Measurements from ENCODE around the gene SCFD2.
A peak's percentile ranks its signal among the peaks of the same experiment; 100 is the strongest.
"Not testable (repeated sequence)": the region's sequence is repeated elsewhere in the genome, so short reads cannot be mapped to it uniquely, and the experiment has no call there.

The SCFD2 gene

DNA sequence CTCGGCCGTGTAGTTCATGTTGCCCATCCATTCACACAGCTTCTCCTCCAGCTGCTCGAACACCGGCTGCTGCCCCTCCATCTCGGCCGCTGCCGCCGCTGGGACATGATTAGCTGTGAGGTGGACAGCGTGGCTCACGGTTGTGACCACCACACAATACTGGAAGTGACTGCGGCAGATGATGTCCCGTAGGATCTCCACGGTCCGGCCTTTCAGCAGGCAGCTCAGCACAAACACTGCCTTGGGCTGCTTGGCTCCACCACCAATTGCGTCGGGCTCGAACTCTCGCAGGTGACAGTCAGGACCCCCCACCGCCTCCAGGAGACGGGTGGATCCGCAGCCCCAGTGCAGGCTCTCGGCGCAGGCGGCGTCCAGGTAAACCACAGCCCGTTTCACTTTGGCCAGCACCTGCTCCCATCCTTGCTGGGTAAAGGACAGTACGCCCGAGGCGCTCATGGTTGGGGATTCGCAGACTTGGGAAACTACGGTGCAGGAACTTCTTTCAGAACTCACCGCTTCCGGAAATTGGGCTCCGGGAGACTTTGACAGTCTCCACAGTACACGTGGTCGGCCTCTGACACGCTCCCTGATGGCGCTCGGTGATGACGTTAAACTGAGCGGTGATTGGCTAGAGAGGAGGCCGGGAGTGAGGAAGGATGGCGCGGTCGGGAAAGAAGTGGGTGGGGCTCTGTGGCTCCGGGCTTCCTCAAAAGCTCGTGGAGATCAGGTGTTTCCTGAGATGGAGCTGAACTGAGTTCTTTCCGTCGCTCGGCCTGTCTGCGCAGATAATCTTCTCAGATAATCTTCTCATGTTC, at the start of gene SCFD2:
SCFD2 (minus strand) TSS at position 576 of the 815 bp plus-strand sequence.
- peak; percentile 99 for DNase-seq

DNA sequence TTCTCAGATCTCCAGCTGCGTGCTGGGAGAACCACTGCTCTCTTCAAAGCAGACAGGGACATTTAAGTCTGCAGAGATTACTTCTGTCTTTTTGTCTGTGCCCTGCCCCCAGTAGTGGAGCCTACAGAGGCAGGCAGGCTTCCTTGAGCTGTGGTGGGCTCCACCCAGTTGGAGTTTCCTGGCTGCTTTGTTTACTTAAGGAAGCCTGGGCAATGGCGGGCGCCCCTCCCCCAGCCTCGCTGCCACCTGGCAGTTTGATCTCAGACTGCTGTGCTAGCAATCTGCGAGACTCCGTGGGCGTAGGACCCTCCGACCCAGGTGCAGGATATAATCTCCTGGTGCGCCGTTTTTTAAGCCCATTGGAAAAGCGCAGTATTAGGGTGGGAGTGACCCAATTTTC, 43.6 kb upstream of the SCFD2 start:
- DNase-seq: not testable (repeated sequence)

DNA sequence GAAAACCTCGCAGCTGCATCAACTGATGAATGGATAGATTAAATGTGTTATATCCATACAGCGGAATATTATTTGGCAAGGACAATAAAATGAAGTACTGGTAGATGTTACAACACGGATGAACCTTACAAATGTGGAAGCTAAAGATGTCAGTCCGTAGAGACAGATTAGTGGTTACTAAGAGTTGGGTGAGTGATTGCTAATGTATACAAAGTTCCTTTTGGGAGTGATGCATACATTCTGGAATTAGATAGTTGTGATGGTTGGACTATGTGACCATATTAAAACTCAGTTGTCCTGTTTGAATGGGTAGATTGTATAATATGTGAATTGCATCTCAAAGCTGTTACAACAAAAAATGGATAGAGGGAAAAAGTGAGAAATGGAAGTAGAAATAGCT, 14.4 kb upstream of the SCFD2 start:
- no peak for DNase-seq

DNA sequence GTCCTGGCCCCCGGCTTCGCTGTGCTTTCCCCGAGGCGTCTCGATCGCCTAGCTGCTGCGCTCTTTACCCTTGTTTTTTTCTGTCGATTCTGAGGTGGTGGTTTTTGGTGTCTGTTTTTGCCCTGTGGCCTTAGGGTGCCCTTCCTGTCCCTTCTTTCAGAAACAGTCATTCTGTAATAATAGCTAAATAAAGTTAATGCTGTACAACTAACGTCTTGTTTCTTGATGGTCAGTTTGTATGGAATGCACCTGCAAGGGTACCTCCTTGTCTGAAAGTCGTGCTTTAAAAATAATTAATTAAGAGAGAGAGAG, 12.3 kb upstream of the SCFD2 start:
- DNase-seq: no peak

DNA sequence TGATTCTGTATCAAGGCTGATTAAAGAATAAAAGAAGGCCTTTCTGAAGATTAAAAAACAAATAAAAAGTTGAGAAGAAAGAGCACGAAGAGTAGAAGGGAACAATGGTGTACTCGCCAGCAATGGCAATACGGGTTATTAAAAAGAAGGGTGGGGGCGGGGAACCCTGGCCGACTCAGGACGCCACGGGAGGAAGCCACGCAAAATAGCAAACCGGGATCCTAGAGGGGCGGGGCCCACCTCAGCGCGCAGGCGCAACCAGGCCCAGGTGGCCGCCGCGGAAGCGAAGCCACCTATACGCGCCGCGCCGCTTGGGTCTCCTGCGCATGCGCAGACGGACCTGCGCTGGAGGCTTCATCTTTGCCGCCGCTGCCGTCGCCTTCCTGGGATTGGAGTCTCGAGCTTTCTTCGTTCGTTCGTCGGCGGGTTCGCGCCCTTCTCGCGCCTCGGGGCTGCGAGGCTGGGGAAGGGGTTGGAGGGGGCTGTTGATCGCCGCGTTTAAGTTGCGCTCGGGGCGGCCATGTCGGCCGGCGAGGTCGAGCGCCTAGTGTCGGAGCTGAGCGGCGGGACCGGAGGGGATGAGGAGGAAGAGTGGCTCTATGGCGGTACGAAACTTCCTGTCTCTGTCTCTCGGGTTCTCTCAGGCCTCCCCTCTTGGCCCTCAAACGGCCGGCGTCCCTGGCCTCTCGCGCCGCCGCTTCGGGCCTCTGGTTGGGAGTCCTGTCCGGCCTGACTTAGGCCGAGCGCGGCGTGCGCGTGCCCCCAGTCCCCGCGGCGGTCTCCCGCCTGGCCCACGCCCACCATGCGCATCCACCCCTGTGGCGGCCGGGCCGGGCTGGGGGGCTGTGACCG, 11.7 kb upstream of the SCFD2 start, which contains the start of gene FIP1L1:
FIP1L1 (plus strand) TSS at position 323 of the 852 bp plus-strand sequence; CDS start at position 521, 198 bp downstream.
- peak; percentile 95 for DNase-seq

DNA sequence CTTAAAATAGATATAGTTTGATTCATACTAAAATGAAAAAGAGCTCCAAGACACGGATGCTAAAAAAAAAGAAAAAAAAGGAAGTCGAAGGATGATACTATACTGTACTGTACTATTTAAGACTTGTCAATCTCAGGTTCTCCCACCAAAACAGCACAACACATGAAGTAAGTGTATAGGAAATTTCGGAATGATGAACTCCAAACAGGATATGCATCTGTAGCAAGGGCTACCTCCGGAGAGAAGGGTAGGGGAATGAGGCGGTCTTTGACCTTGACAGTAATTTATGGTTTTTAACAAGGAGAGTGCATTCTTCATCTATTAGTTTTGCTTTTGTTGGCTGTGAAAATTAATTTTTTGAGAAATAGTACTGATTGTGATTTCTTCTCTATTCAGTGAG, 11.0 kb upstream of the SCFD2 start:
- DNase-seq: no peak

DNA sequence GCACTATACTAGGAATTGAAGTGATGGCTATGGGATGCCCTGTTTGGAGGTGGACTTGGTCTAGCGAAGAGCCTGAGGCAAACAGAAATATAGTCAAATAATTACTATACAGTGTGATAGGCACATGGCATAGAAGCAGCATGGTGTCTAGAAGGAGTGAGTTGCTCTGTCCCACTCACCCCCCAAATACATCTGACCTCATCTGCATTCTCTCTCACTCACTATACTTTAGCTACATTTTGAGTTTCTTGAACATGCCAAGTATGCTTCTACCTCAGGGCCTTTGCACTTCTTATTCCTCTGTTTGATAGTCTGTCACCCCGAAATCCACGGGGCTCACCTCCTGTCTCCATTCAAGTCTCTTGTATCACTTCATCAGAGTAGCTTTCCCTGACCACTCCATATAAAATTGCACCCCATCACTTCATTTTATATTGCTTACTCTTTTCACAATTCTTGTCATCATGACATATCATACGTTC, 9.0 kb upstream of the SCFD2 start:
- DNase-seq: no peak

DNA sequence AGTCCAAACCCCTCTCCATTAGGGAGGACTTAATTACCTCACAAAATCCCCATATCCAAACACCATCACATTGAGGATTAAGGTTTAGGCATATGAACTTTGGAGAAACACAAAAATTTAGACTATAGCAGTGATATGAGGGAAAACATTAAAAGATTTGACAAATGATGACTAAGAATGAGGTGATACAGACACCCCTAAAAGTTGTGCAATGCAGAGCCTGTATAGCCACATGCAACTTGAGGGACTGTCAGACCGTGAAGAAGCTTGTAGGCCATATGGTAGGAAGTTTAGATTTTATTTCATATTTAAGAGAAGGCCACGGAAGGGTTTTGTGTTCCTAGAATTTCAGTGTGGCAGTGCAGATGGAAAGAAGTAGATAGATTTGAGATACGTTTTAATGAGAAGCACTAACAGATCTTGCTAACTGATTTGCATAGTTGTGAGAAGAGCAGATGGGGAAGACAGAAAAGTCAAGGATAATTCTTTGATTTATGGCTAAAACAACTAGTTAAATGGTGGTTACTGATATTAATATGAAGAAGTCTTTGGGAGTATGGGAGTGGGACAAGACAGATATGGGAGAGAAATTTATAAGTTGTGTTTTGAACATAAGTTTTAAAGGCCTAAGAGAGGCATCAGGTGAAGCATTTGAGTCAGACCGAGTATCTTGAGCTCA, 6.1 kb upstream of the SCFD2 start:
- no peak for DNase-seq

DNA sequence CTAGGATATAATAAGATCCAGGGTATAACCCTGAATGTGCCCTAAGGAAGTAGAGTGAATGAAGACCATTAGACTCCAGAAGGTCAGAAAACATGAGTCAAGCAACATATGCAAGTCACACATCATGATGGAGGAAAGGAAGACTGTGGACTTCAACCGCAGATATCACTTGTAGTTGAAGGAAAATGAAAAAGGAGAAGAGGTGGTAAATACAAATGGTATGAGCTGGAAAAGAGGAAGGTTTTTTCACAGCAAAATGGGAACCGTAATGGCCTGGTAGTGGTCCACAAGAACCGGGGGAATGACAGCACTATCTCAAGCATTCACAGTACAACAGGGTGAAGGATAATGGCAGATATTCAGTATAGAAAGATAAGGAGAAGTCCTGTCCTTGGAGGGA, 5.2 kb upstream of the SCFD2 start:
- no peak for DNase-seq

DNA sequence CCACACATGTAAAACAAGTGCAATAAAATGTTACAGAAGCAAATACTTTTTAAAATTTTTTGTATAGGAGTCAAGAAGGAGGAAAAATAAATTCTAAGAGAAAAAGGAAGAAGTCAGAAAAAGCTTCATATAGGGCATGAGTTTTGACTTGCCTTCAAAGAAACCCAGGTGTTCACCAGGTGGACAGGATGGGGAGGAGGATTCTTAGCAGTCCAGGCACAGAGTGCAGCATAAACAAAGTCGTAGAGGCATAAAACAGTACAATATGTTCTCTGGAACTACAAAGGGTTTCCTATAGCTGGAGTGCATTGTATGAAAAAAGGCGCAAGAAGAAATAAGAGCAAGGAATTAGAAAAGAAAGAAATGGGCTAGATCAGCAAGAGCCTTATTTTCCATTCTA, 1.9 kb upstream of the SCFD2 start:
- DNase-seq: no peak

DNA sequence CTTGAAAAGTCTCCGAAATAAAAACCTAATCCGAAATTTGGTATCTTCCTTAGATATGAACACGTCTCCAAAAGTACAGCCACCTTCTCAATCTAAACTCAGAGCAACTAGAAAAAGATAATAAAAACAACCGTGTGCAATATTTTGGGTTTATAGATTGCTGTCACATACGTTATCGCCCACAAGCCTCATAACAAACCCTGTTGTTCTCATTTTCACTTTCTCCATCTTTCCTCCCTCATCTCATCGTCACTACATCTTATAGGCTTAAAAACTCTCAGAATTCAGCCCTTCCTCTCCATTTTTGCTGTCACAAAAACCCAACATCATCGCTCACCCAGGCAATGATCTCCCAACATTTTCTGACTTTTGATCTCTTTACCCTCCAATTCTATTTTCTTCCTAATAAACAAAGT, 448 bp upstream of the SCFD2 start:
- no peak for DNase-seq

DNA sequence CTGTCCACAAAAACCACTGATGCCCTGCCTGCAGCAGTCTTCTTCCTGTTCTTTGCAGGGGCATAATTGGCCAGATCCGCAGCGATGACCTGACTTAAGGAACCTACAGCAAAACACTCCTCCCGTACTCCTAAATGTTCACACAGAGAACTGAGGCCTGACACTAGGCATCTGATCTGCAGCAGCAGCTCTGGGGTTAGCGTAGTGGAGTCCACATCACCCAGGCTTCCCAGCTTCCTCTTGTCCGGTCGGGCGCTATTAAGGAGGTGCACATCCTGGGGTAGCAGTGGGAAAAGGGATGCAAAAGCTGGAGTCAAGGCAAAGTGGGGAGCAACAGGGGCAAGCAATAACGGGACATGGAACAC, 758 bp downstream of the SCFD2 start:
- DNase-seq: no peak

DNA sequence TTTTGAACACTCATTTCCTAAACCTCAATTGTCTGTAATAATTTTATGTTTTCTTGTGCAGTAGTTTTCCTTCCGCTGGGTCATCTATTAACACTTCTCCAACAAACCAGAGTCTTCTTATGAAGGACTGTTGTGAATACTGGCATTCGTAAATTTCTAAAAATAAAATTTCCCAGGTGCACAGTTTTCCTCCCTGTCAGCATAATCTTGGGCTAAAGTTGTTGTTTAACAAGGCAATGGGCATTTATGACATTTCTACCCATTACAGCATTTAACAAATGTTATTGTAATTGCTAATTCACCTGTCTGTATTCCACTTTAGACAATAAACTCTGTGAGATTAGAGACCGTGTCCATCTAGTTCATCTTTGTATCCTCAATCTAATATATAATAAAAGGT, 1.2 kb downstream of the SCFD2 start:
- DNase-seq: no peak

DNA sequence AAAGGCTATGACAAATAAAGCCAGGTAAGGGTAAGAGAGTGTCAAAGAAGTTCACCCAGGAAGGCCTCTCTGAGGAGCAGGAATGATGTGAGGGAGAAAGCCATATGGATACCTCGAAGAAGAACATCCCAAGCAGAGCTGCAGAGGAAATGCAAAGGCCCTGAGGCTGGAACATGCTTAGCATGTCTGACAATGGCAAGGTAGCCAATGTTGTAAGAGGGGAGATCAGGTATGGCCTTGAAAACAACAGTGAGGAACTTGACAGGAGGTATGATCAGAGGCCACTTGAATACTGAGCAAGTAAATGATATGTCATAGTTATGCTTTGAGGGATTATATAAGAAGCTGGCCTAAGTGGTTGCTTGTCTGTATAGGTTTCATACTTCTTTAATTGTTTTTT, 3.8 kb downstream of the SCFD2 start:
- DNase-seq: no peak

DNA sequence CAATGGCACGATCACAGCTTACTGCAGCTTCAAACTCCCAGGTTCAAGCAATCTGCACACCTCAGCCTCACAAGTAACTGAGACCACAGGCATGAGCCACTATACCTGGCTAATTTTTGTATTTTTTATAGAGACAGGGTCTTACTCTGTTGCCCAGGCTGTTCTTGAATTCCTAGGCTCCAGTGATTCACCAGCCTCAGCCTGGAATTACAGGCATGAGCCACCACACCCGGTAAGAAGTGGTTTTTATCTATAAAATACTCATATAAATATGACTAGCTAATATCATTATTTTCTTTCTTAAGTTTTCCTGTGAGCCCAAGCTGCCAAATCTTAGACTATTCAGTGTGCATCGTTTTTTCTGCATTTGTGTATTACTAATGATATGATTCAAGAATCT, 4.4 kb downstream of the SCFD2 start:
- DNase-seq: no peak

DNA sequence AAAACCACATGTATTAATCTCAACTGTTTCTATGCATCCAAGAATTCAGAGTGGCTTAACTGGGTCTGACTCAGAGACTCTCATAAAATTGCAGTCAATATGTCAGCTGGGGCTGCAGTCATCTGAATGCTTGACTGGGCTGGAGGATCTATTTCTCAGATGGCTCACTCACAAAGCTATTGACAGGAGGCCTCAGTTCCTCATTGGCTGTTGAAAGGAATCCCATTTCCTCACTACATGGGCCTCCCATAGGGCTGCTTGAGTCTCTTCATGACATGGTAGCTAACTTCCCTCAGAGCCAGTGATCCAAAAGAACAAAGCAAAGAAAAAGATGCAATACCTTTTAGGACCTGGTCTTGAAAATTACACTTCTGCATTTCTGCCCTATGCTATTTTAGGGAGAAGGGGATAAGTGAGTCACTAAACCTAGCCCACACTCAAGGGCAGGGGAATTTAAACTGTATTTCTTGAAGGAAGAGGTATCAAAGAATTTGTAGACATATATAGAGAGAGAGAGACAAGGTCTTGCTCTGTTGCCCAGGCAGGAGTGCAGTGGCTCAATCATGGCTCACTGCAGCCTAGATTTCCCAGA, 9.8 kb downstream of the SCFD2 start:
- no peak for DNase-seq

DNA sequence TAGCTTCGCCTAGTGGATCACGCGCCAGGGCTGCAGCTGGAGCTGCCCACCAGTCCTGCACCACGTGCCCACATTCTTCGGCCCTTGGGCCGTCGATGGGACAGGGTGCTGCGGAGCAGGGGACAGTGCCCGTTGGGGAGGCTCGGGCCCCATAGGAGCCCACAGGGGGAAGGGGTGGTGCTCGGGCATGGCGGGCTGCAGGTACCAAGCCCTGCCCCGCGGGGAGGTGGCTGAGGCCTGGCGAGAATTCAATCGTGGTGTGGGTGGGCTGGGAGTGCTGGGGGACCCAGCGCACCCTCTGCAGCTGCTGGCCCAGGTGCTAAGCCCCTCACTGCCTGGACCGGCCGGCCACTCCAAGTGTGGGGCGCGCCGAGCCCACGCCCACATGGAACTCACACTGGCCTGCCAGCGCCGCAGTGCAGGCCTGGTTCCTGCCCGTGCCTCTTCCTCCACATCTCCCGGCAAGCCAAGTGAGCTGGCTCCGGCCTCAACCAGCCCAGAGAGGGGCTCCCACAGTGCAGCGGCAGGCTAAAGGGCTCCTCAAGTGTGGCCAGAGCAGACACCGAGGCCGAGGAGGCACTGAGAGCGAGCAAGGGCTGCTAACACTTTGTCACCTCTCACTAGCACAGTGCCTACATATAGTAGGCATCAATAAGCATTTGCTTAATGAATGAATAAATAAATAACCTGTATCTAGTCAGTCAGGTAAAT, 11.7 kb downstream of the SCFD2 start:
- no peak for DNase-seq

DNA sequence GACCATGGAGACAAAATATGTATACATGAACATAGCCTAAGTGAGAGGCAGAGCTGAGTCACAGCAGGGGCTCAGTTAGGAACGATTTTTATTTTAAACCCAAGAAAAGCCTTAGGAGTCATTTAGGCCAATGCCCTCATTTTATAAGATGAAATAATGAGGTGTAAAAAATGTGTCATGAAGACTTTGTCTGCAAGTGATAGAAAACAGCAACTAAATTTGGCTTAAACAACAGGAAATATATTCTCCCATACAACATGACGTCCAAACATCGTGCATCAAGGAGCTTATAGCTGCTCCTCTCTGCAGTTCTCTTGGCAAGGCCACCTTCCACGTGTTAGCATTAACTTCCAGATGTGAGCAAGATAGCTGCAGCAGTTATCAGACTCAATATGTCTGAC, 16.8 kb downstream of the SCFD2 start:
- DNase-seq: no peak

DNA sequence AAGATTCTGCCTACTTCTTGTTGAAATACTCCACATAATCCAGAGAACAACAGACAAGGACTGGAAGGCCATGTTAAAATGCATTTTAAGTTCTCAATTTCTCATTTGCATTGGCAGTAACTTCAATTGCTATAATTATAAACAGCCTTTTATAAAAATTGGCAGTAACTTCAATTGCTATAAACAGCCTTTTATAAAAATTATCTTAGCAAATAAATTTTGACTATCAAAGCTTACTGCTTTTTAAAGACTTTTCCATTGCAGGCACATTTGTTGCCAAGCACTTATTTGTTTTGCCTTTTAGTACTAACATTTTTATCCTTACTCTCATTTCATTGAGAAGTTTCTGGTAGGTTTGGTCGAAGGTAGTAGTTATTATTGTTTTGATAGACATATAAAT, 17.8 kb downstream of the SCFD2 start:
- no peak for DNase-seq

DNA sequence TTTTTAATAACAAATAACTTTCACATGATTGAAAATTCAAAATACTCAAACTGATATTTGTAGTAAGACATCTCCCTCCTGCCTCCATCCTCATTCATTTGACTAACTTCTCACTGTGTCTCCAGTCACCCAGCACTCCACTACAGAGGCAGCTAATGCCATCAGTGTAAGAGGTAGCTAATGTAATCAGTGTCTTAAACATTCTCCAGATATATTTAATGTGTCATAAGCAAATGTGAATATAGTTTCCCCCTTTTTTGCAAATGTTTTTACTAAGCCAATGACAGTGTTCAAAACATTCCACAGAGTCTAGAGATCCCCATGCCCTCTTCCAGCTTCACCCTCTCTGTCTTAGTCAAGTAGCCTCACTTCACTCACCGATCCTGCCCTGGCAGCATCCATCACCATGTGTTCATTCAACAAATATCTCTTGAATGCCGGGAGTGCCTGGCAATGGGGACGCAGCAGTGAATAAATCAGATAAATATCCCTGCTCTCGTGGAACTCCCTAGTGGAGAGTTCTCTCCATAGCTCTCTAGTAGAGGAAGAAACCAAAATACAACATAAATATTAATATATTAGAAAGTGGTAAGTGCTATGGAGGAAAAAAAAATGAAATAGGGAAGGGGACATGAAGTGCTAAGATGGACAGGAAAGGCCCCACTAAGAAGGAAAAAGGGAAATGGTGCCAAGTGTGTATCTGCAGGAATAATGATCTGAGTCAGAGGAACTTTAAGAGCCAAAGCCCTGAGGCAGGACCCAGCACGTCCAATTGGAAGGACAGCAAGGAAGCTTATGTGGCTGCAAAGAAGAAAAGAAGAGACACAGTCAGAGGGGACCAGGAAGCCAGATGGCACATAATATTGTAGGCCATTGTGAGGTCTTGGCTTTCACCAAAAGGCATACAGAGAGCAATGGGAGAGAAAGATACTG, 18.7 kb downstream of the SCFD2 start:
- DNase-seq: no peak

DNA sequence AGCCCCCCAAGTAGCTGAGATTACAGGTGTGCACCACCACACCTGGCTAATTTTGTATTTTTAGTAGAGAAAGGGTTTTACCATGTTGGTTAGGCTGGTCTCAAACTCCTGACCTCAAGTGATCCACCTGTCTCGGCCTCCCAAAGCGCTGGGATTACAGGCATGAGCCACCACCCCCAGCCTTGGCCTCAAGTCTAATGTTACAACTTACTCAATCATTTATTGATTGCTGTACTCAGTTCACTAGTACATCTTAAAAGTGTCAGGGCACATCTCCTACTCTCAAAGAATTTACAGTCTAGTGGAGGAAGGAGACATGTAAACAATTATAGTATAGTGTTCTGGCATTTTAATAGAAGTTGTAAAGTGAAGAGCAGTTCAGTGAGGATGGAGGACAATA, 19.5 kb downstream of the SCFD2 start:
- DNase-seq: not testable (repeated sequence)
